GM12892 (cell line): ENCODE results near the gene RRP1.

Experiments used
- DNase-seq: peaks from one replicate; pipeline ENCODE4 v3.0.0; 2011; ENCODE audit not compliant: insufficient read length
- FAIRE-seq: peaks from 2 replicates; lab custom pipeline; 2011; peaks lifted over from hg19 to GRCh38; lab: Jason Lieb, UNC
- POLR2A ChIP-seq: IDR thresholded peaks from 2 replicates; pipeline ENCODE4 v1.6.1; 2011; ENCODE audit warnings: low read depth, low read length, control low read depth
- POLR2AphosphoS5 ChIP-seq: IDR thresholded peaks from 2 replicates; pipeline ENCODE4 v1.6.1; 2011; ENCODE audit warnings: low read depth, low read length, control low read depth
- TAF1 ChIP-seq: IDR thresholded peaks from 2 replicates; pipeline ENCODE4 v1.6.1; 2011; ENCODE audit warnings: low read depth, mild to moderate bottlenecking, control low read depth, low read length, borderline replicate concordance

The RRP1 gene

DNA sequence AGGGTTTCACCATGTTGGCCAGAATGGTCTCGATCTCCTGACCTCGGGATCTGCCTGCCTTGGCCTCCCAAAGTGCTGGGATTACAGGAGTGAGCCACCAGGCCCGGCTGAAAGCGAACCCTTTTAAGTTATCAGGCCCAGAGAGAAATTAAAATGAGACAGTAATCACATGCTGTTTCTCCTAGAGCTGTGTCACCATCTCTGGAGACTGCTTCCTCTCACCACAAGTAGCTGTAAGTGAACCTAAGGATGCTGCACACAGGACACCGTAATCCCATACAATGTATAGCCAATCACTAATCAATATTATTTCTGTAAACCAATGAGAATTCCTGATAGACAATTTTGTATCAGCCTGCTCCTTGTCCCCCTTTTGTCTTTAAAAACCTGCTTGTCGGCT, 7.5 kb upstream of the RRP1 start:
- TF ChIP-seq POLR2A (no peak), TAF1 (no peak), POLR2AphosphoS5 (no peak)
- FAIRE-seq (no peak), DNase-seq (no peak)

- FAIRE-seq, result no peak
- no peak for DNase-seq
- no peak for TF ChIP-seq TAF1
- TF ChIP-seq POLR2A, result no peak
- no peak for TF ChIP-seq POLR2AphosphoS5
Observed at GRCh38 chr21:43782431-43783097, 6.8 kb upstream of the RRP1 start.

DNA sequence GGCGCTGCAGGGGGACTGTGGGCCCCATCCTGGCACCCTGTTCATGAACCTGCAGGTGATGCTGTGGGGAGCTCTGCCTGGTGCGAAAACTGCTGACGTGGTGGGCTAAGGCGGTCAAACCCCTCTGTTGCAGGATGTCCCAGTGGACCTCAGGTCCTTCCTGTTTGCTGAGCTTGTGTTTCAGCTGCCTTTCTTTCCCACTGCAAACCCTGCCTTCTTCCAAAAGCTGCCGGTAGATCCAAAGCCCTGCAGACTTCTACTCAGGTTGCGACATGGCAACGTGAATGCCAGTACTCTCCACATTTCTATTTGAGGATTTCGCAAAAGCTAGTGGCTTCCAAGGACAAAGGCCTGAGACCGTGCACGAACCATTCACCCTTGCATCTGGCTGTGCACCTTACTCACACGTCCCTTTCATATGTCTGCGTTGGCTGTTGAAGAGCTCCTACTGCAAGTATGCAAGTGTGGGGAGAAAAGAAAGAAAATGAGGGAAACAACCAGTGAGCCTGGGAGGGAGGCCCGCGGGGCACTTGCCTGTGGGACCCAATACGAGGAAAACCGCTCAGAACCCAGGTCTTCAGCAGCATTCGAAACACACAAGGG, 6.2 kb upstream of the RRP1 start:
- TF ChIP-seq POLR2AphosphoS5 (no peak), TAF1 (no peak), POLR2A (no peak)
- DNase-seq (no peak), FAIRE-seq (no peak)

DNA sequence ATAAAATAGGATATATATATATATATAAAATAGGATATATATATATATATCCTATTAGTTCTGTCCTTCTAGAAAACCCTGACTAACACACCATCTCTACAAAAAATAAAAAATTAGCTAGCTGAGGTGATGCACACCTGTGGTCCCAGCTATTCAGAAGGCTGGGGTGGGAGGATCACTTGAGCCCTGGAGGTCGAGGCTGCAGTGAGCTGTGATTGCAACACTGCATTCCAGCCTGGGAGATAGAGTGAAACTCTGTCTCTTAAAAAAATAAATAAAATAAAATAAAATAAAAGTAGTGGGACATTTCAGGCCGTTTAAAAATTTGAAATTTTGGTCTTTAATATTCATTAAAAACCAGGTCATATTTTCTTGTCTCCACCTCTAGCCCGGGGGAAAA, 4.2 kb upstream of the RRP1 start:
- FAIRE-seq, result no peak
- TF ChIP-seq TAF1, result no peak
- TF ChIP-seq POLR2AphosphoS5, result no peak
- TF ChIP-seq POLR2A, result no peak
- DNase-seq, result no peak

DNA sequence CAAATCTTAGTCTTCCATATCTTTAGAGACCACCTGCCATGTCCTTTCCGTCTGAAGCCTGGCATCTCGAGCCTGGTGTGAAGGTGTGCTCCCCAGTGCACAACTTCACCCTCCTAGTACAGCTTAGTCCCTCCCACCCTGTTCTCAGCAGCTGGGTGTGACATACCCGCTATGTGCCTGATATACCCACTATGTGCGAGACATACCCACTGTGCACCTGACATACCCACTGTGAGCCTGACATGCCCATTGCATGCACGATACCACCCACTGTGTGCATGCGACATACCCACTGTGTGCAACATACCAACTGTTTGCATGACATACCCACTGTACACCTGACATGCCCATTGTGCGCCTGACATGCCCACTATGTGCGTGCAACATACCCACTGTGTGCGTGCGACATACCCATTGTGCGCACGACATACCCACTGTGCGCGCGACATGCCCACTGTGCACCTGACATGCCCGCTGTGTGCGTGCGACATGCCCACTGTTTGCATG, 3.0 kb upstream of the RRP1 start:
- TF ChIP-seq TAF1, result no peak
- TF ChIP-seq POLR2AphosphoS5, result no peak
- TF ChIP-seq POLR2A, result no peak
- no peak for FAIRE-seq
- no peak for DNase-seq

DNA sequence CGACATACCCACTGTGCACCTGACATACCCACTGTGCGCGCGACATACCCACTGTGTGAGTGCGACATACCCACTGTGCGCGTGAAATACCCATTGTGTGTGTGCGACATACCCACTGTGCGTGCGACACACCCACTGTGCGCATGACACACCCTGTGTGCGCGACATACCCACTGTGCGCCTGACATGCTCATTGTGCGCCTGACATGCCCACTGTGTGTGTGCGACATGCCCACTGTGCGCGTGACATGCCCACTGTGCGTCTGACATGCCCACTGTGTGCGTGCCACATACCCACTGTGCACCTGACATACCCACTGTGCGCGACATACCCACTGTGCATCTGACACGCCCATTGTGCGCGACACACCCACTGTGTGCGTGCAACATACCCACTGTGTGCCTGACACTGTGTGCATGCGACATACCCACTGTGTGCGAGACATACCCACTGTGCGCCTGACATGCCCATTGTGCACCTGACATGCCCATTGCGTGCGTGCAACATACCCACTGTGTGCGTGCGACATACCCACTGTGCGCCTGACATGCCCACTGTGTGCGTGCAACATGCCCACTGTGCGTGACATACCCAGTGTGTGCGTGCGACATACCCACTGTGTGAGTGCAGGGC, 2.5 kb upstream of the RRP1 start:
- FAIRE-seq (no peak), DNase-seq (no peak)
- no peak for TF ChIP-seq POLR2AphosphoS5
- no peak for TF ChIP-seq TAF1
- TF ChIP-seq POLR2A, result no peak

GRCh38 chr21:43790010-43790524, 690 bp downstream of the RRP1 start:
- FAIRE-seq, result peak; percentile 67
- no peak for TF ChIP-seq TAF1
- TF ChIP-seq POLR2AphosphoS5, result no peak
- TF ChIP-seq POLR2A, result no peak
- no peak for DNase-seq

- DNase-seq (no peak), FAIRE-seq (no peak)
- TF ChIP-seq POLR2A, result no peak
- TF ChIP-seq TAF1, result no peak
- no peak for TF ChIP-seq POLR2AphosphoS5
Observed at GRCh38 chr21:43792406-43792805, 3.0 kb downstream of the RRP1 start.

DNA sequence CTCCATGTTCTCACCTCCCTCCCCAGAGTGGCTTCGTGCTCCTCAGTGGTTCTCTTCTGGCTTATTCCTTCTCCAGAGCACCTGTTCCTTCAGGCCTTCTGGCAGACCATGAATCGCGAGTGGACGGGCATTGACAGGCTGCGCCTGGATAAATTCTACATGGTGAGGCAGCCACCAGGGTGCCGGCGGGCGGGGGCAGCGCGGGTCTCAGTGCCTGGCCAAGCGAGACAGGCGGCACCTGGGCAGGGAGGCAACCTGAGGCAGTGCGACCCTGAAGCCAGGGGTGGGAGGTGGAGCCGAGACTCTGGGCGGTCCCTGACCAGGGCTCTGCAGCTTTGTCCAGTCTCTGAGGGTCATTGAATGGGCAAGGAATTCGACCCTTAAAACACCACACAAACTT, 3.9 kb downstream of the RRP1 start:
- no peak for FAIRE-seq

GRCh38 chr21:43794311-43794710, 4.9 kb downstream of the RRP1 start:
- no peak for DNase-seq
- no peak for TF ChIP-seq POLR2AphosphoS5
- no peak for TF ChIP-seq TAF1
- TF ChIP-seq POLR2A, result no peak
- no peak for FAIRE-seq

More for the DNA sequence above, 3.9 kb downstream of the RRP1 start:
- TF ChIP-seq POLR2AphosphoS5 (no peak), POLR2A (no peak), TAF1 (no peak)
- no peak for DNase-seq

DNA sequence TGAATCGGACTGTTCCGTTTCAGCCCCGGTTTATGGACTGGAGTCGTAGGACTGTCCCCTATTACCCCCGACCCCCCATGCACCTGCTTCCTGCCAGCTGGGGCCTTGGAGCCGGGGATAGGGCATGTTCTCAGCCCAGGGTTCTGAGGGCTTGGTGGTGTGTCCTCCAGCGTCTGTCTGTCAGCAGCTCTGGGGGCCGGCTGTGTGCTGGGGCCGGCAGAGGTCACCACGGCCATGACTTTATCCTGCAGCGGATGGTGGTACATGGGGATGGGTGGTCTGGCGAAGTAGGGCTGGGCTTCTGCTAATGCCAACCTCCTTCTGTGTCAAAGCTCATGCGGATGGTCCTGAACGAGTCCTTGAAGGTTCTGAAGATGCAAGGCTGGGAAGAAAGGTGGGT, 5.5 kb downstream of the RRP1 start:
- no peak for FAIRE-seq
- TF ChIP-seq POLR2A (no peak), POLR2AphosphoS5 (no peak), TAF1 (no peak)
- DNase-seq, result no peak

- TF ChIP-seq POLR2A (no peak), TAF1 (no peak), POLR2AphosphoS5 (no peak; the same call in 1 of the 2 replicates)
- FAIRE-seq (no peak), DNase-seq (no peak)
Observed at GRCh38 chr21:43797415-43797814, 8.0 kb downstream of the RRP1 start.
